Mesenteric fat pad (tissue), 1 donor: ENCODE data around the gene SH2D5. TPM values are rescaled to one million over a fixed set of nuclear protein-coding genes. Genes with fewer than 3 reads are reported as not detected.

ENCODE experiments used
- total RNA-seq: library from RNA; stranded (reverse); fragmentation: NEBNext Ultra II Directional; extraction: Animal tissue kit (Norgen Biotek cat#: 25700); gene quantifications from one replicate; pipeline ENCODE4 v1.2.1, GENCODE V29; 2021
- donor health status: DM: yes; HTN: yes; CAD: no.

The SH2D5 gene
- total RNA-seq, 1 donor from 2014 or later = 0.22 TPM

Other genes with a start within 250 kb of the SH2D5 start
- gene CAMK2N1, start 246.5 kb downstream of the SH2D5 start, total RNA-seq = 13.6 TPM
- 26.8 TPM for gene MUL1, start 224.6 kb downstream of the SH2D5 start, total RNA-seq
- gene FAM43B, start 180.1 kb downstream of the SH2D5 start, total RNA-seq = 0.87 TPM
- 6.4 TPM for gene CDA, start 143.6 kb downstream of the SH2D5 start, total RNA-seq
- gene PINK1, start 99.2 kb downstream of the SH2D5 start, total RNA-seq = 87.6 TPM
- 133 TPM for gene DDOST, start 71.3 kb downstream of the SH2D5 start, total RNA-seq
- 4.6 TPM for gene KIF17, start 14.7 kb downstream of the SH2D5 start, total RNA-seq
- 149 TPM for gene HP1BP3, start 54.6 kb upstream of the SH2D5 start, total RNA-seq